ENCODE data around the gene CREG1.
A peak's percentile ranks its signal among the peaks of the same experiment; 100 is the strongest.

CREG1 gene

GRCh38 chr1:167532375-167532774, 21.2 kb downstream of the CREG1 start:
- DNase-seq (ENCODE audit: low read depth): no peak

GRCh38 chr1:167529829-167530474, 23.6 kb downstream of the CREG1 start:
- no peak for DNase-seq (ENCODE audit: low read depth)

GRCh38 chr1:167528057-167528728, 25.4 kb downstream of the CREG1 start:
- DNase-seq (ENCODE audit: low read depth): no peak

GRCh38 chr1:167526667-167527383, 26.7 kb downstream of the CREG1 start:
- no peak for DNase-seq (ENCODE audit: low read depth)

- no peak for DNase-seq (ENCODE audit: low read depth)
Measured at GRCh38 chr1:167524651-167525050, 28.9 kb downstream of the CREG1 start.

- DNase-seq (ENCODE audit: low read depth): no peak
Measured at GRCh38 chr1:167522246-167522645, 31.3 kb downstream of the CREG1 start.

- no peak for DNase-seq (ENCODE audit: low read depth)
Measured at GRCh38 chr1:167520711-167521206, 32.8 kb downstream of the CREG1 start.

GRCh38 chr1:167518331-167518700, 35.2 kb downstream of the CREG1 start, which contains the start of gene CD247:
CD247 (minus strand) TSS chr1:167518529; CDS start chr1:167518465, 64 bp downstream.
- DNase-seq (ENCODE audit: low read depth): peak; percentile 62

GRCh38 chr1:167517535-167518330, 35.8 kb downstream of the CREG1 start:
- DNase-seq (ENCODE audit: low read depth): peak; percentile 87

GRCh38 chr1:167516404-167517388, 36.9 kb downstream of the CREG1 start:
- DNase-seq (ENCODE audit: low read depth): no peak

- DNase-seq (ENCODE audit: low read depth): no peak
Measured at GRCh38 chr1:167515893-167516321, 37.7 kb downstream of the CREG1 start.

GRCh38 chr1:167515461-167515860, 38.1 kb downstream of the CREG1 start:
- no peak for DNase-seq (ENCODE audit: low read depth)

- DNase-seq (ENCODE audit: low read depth): no peak
Measured at GRCh38 chr1:167514288-167514687, 39.3 kb downstream of the CREG1 start.

- DNase-seq (ENCODE audit: low read depth): no peak
Measured at GRCh38 chr1:167512046-167512654, 41.4 kb downstream of the CREG1 start.

GRCh38 chr1:167511374-167511986, 42.1 kb downstream of the CREG1 start:
- DNase-seq (ENCODE audit: low read depth): no peak

- DNase-seq (ENCODE audit: low read depth): no peak
Measured at GRCh38 chr1:167510881-167511280, 42.7 kb downstream of the CREG1 start.

GRCh38 chr1:167510244-167510643, 43.3 kb downstream of the CREG1 start:
- no peak for DNase-seq (ENCODE audit: low read depth)

- no peak for DNase-seq (ENCODE audit: low read depth)
Measured at GRCh38 chr1:167509587-167509986, 44.0 kb downstream of the CREG1 start.

GRCh38 chr1:167507719-167508118, 45.8 kb downstream of the CREG1 start:
- DNase-seq (ENCODE audit: low read depth): no peak

- no peak for DNase-seq (ENCODE audit: low read depth)
Measured at GRCh38 chr1:167504467-167504827, 49.1 kb downstream of the CREG1 start.
